Epithelial cell of proximal tubule (primary cell): Measurements from ENCODE around the gene FRAS1. TPM values are rescaled to one million over a fixed set of nuclear protein-coding genes. Genes with fewer than 3 reads are reported as not detected.

Experiments used
- DNase-seq: peaks from one replicate; pipeline ENCODE4 v3.0.0-alpha.2; 2011; ENCODE audit warnings: low read depth
- H3K4me3 ChIP-seq: 2 replicates; pipeline ENCODE4 v1.5.1; 2011; ENCODE audit warnings: low read depth, mild to moderate bottlenecking, low read length
- CTCF ChIP-seq: conservative IDR thresholded peaks from 2 replicates; pipeline ENCODE4 v1.5.1; 2012; ENCODE audit warnings: low read depth, mild to moderate bottlenecking, low read length
- total RNA-seq: library from RNA; depleted of rRNA; stranded (reverse); fragments of >200 nt; gene quantifications from 2 replicates; pipeline ENCODE4 v1.2.3, GENCODE V29; 2015

Gene FRAS1
- total RNA-seq, 1 donor from 2014 or later = 9.1 TPM

GRCh38 chr4:78414116-78414515, 357.0 kb downstream of the FRAS1 start:
- H3K4me3 ChIP-seq = no peak overlapping the region
- DNase-seq = no peak
- no peak for TF ChIP-seq CTCF

GRCh38 chr4:78417603-78418002, 360.5 kb downstream of the FRAS1 start:
- no peak for TF ChIP-seq CTCF
- no peak for DNase-seq
- no peak overlapping the region for H3K4me3 ChIP-seq

DNA sequence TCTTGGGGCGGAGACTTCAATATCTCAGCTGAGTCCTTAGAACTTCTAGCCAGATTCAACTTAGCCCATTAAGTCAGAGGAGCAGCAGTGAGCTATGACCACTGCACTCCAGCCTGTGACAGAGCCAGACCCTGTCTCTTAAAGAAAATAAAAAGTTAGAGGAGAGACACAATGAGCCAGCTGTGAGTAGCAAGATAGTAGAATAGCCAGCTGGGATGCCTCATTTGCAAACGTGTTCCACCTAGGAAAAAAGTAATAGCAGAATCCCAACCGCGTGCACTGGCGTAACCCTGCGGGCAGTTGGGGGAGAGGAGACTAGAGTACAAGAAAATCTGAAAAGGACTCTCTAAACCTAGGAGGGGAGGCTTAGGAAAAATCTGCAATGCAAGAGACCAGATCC, 361.3 kb downstream of the FRAS1 start:
- no peak for DNase-seq
- no peak overlapping the region for H3K4me3 ChIP-seq
- no peak for TF ChIP-seq CTCF

DNA sequence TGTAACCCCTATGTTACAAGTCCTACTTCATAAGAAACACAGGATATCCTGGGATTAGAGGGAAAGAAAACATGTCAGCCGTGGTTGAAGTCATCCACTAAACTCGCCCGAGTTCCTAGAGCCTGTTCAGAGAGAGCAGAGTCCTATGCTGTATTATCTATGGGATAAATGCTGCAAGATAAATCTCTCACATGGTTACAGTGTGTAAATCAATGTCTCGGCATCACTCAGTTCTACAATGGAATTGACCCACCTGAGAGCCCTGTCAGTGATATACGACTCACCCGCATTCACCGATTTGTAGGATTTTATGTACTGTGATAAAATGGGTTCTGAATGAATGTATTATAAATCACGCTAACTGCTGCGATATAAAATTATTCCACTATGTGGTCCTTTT, 366.7 kb downstream of the FRAS1 start:
- no peak for TF ChIP-seq CTCF
- DNase-seq = no peak
- no peak overlapping the region for H3K4me3 ChIP-seq

DNA sequence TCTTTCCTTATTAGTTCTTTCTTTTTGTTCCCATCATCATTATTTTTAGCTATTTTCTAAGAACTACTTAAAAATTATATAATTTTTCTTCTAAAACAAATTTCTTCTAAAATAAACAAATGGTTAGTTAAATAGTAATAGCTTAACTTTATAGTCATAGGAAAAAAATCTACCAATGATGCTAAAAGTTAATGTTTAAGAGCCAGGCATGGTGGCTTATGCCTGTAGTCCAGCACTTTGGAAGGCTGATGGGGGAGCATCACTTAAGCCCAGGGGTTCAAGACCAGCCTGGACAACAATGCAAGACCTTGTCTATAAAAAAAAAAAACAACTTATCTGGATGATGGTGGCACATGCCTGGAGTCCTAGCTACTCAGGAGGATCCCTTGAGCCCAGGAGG, 367.3 kb downstream of the FRAS1 start:
- H3K4me3 ChIP-seq = no peak overlapping the region
- no peak for DNase-seq
- TF ChIP-seq CTCF = no peak

GRCh38 chr4:78426972-78427371, 369.8 kb downstream of the FRAS1 start:
- DNase-seq = no peak
- no peak for TF ChIP-seq CTCF
- no peak overlapping the region for H3K4me3 ChIP-seq

DNA sequence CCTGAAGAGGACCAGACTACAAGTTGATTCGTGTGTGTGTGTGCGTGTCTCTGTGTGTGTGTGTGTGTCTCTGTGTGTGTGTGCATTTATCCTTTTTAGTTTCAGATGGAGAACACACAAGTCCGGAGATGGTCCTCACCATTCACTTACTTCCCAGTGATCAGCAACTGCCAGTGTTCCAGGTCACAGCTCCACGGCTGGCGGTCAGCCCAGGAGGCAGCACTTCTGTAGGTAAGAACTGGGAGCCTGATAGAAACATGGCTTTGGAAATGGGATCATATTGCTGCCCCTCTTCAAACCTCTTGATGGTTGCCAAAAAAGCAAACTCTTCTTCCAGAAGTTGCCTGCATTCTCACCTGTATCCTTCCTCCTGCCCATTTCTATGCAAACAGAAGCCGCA, 371.9 kb downstream of the FRAS1 start:
- TF ChIP-seq CTCF = no peak
- DNase-seq = no peak
- H3K4me3 ChIP-seq = no peak overlapping the region
